ENCODE results near the gene PRRT1. TPM values are rescaled to one million over a fixed set of nuclear protein-coding genes. Genes with fewer than 3 reads are reported as not detected.

The PRRT1 gene
- total RNA-seq, 1 experiment from 2014 or later, result 12.6 TPM

DNA sequence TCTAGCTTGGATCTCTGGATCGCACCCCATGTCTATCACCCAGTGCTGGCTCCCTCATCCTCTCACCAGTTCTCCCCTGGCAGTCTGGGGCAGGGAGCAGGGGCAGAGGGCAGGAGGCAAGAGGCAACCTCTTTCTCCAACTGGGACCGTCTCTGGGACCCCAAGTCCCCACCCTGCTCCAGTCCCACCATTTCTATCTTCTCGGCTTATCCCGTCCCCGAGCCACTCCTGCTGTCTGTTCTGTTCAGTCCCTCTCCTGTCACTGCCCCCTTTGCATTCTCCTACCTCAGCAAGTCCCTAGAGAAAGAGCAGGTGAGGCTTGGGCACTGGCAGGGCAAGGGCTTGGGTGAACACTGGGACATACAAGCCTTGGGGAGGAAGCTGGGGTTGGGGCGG lies 42.0 kb downstream of the PRRT1 start:
- H2AFZ ChIP-seq, result no peak overlapping the region
- no peak overlapping the region for H3K27ac ChIP-seq
- peaks cover 15% of the 10 kb centered on the region for H3F3A ChIP-seq (ENCODE audit: insufficient read depth, low read depth)
- H3K4me3 ChIP-seq, result no peak overlapping the region
- H3K4me1 ChIP-seq (replicated peaks; ENCODE audit: insufficient read depth), result peaks cover 28% of the 10 kb centered on the region; the same call in 1 of the 2 replicates
- H3K27me3 ChIP-seq (ENCODE audit: insufficient read depth, low read depth), result no peaks in the 10 kb centered on the region
- ChIA-PET POLR2A (ENCODE audit: unreplicated experiment) (no interaction called here), CTCF (no interaction called here)
- no peak for TF ChIP-seq EZH2 (IDR thresholded peaks at IDR 0.05; ENCODE audit: low read depth)
- TF ChIP-seq, protein P1, sequence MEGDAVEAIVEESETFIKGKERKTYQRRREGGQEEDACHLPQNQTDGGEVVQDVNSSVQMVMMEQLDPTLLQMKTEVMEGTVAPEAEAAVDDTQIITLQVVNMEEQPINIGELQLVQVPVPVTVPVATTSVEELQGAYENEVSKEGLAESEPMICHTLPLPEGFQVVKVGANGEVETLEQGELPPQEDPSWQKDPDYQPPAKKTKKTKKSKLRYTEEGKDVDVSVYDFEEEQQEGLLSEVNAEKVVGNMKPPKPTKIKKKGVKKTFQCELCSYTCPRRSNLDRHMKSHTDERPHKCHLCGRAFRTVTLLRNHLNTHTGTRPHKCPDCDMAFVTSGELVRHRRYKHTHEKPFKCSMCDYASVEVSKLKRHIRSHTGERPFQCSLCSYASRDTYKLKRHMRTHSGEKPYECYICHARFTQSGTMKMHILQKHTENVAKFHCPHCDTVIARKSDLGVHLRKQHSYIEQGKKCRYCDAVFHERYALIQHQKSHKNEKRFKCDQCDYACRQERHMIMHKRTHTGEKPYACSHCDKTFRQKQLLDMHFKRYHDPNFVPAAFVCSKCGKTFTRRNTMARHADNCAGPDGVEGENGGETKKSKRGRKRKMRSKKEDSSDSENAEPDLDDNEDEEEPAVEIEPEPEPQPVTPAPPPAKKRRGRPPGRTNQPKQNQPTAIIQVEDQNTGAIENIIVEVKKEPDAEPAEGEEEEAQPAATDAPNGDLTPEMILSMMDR (conservative IDR thresholded peaks at IDR 0.05), result no peak
- no peaks in the 10 kb centered on the region for H4K20me1 ChIP-seq (ENCODE audit: insufficient read depth)
- H3K36me3 ChIP-seq (ENCODE audit: low read depth), result no peaks in the 10 kb centered on the region
- intact Hi-C loops (cut with micrococcal nuclease; ENCODE audit: unreplicated experiment), result no loop called here
- no peaks in the 10 kb centered on the region for H3K9me2 ChIP-seq (ENCODE audit: insufficient read depth)
- H3K9me3 ChIP-seq (ENCODE audit: insufficient read depth, low read depth), result no peaks in the 10 kb centered on the region
- BruUV-seq (replicated peaks), result no TSS peak
- H3K4me2 ChIP-seq, result no peak overlapping the region
- no peak for DNase-seq
- H3K79me2 ChIP-seq (ENCODE audit: low read depth), result no peaks in the 10 kb centered on the region

DNA sequence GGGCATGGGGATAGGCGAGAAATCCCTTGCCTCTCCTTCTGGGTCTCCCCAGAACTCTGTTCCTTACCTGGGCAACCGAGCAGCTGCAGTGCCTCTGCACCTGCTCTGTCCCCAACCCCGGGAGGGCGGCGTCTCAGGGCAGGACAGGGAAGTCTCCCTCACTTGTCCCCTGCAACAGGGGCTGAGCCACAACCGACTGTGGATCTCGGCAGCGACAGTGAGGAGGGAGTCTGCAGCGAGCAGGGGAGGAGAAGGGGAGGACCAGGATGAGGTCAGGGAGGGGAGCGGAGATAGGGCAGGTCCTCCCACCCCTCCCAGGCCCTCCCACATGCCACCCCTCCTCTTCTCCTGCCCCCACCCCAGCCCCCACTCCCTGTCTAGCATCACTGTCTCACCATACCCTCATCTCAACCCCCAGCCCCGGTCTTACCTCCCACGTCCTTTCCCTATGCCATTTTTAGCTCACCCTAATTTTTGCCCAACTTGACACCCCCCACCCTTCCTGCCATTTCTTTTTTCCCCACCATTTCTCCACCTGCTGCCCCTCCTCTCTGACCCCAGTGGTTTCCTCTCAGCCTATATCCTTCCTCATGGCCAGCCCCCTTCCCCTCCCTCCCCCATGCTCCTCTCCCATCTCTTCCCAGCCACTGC lies 42.5 kb downstream of the PRRT1 start, which contains the start of gene TNXB:
Gene TNXB, minus strand, starts transcription at position 225 of the 651 bp plus-strand sequence. CDS start 11,140 bp downstream, outside the sequence.
- CTCF ChIA-PET, result no interaction called here
- Histone ChIP-seq H3K27me3 (ENCODE audit: insufficient read depth, low read depth) (no peaks in the 10 kb centered on the region), H2AFZ (no peak within 1 kb of the TSS), H3K27ac (no peak within 1 kb of the TSS), H3K79me2 (ENCODE audit: low read depth) (no peaks in the 10 kb centered on the region), H3F3A (ENCODE audit: insufficient read depth, low read depth) (peaks cover 9% of the 10 kb centered on the region), H3K4me2 (peak within 1 kb of the TSS; percentile 41; the same call in 1 of the 2 replicates), H3K9me2 (ENCODE audit: insufficient read depth) (no peaks in the 10 kb centered on the region), H4K20me1 (ENCODE audit: insufficient read depth) (no peaks in the 10 kb centered on the region), H3K4me1 (replicated peaks; ENCODE audit: insufficient read depth) (peaks cover 23% of the 10 kb centered on the region; the same call in 1 of the 2 replicates), H3K36me3 (ENCODE audit: low read depth) (no peaks in the 10 kb centered on the region), H3K9me3 (ENCODE audit: insufficient read depth, low read depth) (no peaks in the 10 kb centered on the region), H3K4me3 (no peak within 1 kb of the TSS)
- no peak for TF ChIP-seq EZH2 (IDR thresholded peaks at IDR 0.05; ENCODE audit: low read depth)
- TF ChIP-seq, protein P1 (conservative IDR thresholded peaks at IDR 0.05), result no peak
- no TSS peak for BruUV-seq (replicated peaks)
- DNase-seq, result no peak
- intact Hi-C loops (cut with micrococcal nuclease; ENCODE audit: unreplicated experiment), result no loop called here
- POLR2A ChIA-PET (ENCODE audit: unreplicated experiment), result interaction anchor here (0.6 kb wide), 1 partner anchor 310 kb away, joined by 3 read pairs; no protein-coding TSS in a partner anchor

DNA sequence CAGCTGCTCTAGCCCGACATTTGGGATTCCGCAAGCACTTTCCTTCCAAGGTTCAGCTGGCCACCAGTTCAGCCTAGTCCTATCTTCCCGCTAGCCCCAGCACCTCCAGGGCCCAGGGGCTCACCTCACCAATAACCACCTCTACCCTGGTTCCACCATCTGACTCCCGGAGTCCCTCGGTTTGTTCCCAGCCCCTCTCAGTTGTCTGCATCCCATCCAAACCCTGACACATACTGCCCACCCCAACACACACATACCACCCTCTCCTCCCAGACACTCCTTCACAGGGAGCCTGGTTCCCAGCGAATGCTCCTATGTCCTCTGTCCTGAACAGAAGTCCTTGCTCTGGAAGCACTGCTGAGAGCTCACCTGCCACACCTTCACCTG lies 43.0 kb downstream of the PRRT1 start:
- ChIA-PET CTCF (no interaction called here), POLR2A (ENCODE audit: unreplicated experiment) (interaction anchor here (0.6 to 0.7 kb wide), 2 partner anchors 16 to 310 kb away, joined by 3 to 4 read pairs; no protein-coding TSS in a partner anchor)
- no peak overlapping the region for H3K27ac ChIP-seq
- no peaks in the 10 kb centered on the region for H3K27me3 ChIP-seq (ENCODE audit: insufficient read depth, low read depth)
- H3K4me2 ChIP-seq, result 0 out of 2 replicates have a peak overlapping the region, but pooled peaks have one; percentile 41
- peaks cover 8% of the 10 kb centered on the region for H3F3A ChIP-seq (ENCODE audit: insufficient read depth, low read depth)
- H3K36me3 ChIP-seq (ENCODE audit: low read depth), result no peaks in the 10 kb centered on the region
- H3K9me2 ChIP-seq (ENCODE audit: insufficient read depth), result no peaks in the 10 kb centered on the region
- TF ChIP-seq, protein P1 (conservative IDR thresholded peaks at IDR 0.05), result no peak
- TF ChIP-seq EZH2 (IDR thresholded peaks at IDR 0.05; ENCODE audit: low read depth), result no peak
- H4K20me1 ChIP-seq (ENCODE audit: insufficient read depth), result no peaks in the 10 kb centered on the region
- no peaks in the 10 kb centered on the region for H3K9me3 ChIP-seq (ENCODE audit: insufficient read depth, low read depth)
- no peaks in the 10 kb centered on the region for H3K79me2 ChIP-seq (ENCODE audit: low read depth)
- intact Hi-C loops (cut with micrococcal nuclease; ENCODE audit: unreplicated experiment), result no loop called here
- H3K4me3 ChIP-seq, result no peak overlapping the region
- peaks cover 18% of the 10 kb centered on the region; the same call in 1 of the 2 replicates for H3K4me1 ChIP-seq (replicated peaks; ENCODE audit: insufficient read depth)
- no peak overlapping the region for H2AFZ ChIP-seq
- no peak for DNase-seq
- no TSS peak for BruUV-seq (replicated peaks)

Measured in PC-9 (cell line).